GM18508 (cell line): Measurements from ENCODE around the gene DNHD1.
"Not testable (repeated sequence)": the region's sequence is repeated elsewhere in the genome, so short reads cannot be mapped to it uniquely, and the experiment has no call there.

Experiments
- ATAC-seq: cut with Tn5 transposase; IDR thresholded peaks from one replicate; pipeline ENCODE4 v1.9.1; 2021; ENCODE audit warnings: moderate number of reproducible peaks; ENCODE audit not compliant: insufficient read depth, unreplicated experiment

Gene DNHD1

GRCh38 chr11:6476571-6476970, 20.5 kb upstream of the DNHD1 start:
- no peak for ATAC-seq

GRCh38 chr11:6480299-6480914, 16.7 kb upstream of the DNHD1 start:
- ATAC-seq = no peak

- peak; percentile 96 for ATAC-seq
Observed at GRCh38 chr11:6481012-6481923, 15.8 kb upstream of the DNHD1 start, which contains the start of the genes ARFIP2 and TIMM10B. Gene ARFIP2, minus strand, starts transcription at chr11:6481331. Its CDS starts 910 bp downstream, at chr11:6480421. Gene TIMM10B, plus strand, starts transcription at chr11:6481501. Its CDS starts 16 bp downstream, at chr11:6481517.

GRCh38 chr11:6481924-6482275, 15.2 kb upstream of the DNHD1 start:
- ATAC-seq = no peak

- no peak for ATAC-seq
Observed at GRCh38 chr11:6482441-6482840, 14.6 kb upstream of the DNHD1 start.

GRCh38 chr11:6483015-6483414, 14.1 kb upstream of the DNHD1 start:
- no peak for ATAC-seq

- no peak for ATAC-seq
Observed at GRCh38 chr11:6485661-6486060, 11.4 kb upstream of the DNHD1 start.

GRCh38 chr11:6486256-6486655, 10.8 kb upstream of the DNHD1 start:
- no peak for ATAC-seq

- ATAC-seq = no peak
Observed at GRCh38 chr11:6486938-6487337, 10.1 kb upstream of the DNHD1 start.

GRCh38 chr11:6488342-6488741, 8.7 kb upstream of the DNHD1 start:
- ATAC-seq = no peak

- no peak for ATAC-seq
Observed at GRCh38 chr11:6488821-6489220, 8.3 kb upstream of the DNHD1 start.

- ATAC-seq = no peak
Observed at GRCh38 chr11:6489306-6489705, 7.8 kb upstream of the DNHD1 start.

- no peak for ATAC-seq
Observed at GRCh38 chr11:6498121-6498520, 1.0 kb downstream of the DNHD1 start.

GRCh38 chr11:6498544-6498943, 1.5 kb downstream of the DNHD1 start:
- ATAC-seq = no peak

- ATAC-seq = no peak
Observed at GRCh38 chr11:6502382-6502781, 5.3 kb downstream of the DNHD1 start.

GRCh38 chr11:6504166-6504565, 7.1 kb downstream of the DNHD1 start:
- no peak for ATAC-seq

- no peak for ATAC-seq
Observed at GRCh38 chr11:6505577-6506240, 8.6 kb downstream of the DNHD1 start.

- ATAC-seq = no peak
Observed at GRCh38 chr11:6516865-6517264, 19.8 kb downstream of the DNHD1 start.

- ATAC-seq = no peak
Observed at GRCh38 chr11:6520265-6520664, 23.2 kb downstream of the DNHD1 start.

- not testable (repeated sequence) for ATAC-seq
Observed at GRCh38 chr11:6521946-6522345, 24.9 kb downstream of the DNHD1 start.

GRCh38 chr11:6523253-6523652, 26.2 kb downstream of the DNHD1 start:
- no peak for ATAC-seq
